Measurements from ENCODE around the gene CRABP1.

Gene CRABP1

DNA sequence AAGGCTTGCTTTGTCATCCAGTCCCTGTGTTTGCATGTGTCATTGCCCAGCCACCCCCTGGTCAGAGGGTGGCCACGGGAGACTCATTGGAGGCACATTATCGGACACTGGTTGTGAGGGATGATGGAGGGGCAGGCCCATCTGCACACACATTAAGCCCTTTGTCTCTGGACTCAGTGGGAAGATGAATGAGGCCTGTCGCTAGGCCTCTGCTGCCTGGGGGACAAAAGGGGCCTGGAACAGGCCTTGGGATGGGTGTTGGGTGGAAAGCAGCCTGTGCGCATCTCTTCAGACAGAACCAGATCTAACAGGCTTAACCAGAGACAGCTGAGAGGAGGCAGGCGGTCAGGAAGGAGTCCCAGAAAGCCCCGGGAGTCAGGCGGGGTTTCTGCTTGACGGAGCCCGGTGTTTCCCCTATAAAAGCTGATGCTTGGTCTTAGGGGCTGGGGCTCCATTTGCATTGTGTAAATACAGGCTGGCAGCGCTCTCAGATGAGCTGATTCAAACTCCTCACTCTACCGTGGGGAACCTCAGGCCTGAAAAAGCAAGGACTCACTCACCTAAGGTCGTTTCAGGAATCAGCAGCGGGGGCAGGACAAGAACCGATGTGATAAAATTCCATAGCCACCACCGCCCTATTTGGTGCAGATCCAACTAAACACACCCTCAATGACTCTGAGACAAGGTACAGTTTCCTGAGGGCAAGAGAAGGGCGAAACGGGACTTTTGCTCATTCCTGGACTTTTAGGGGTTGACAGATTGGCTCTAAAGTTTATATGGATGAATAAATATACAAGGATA, 23.7 kb upstream of the CRABP1 start:
- DNase-seq (ENCODE audit: low read depth in 2 of 2, low spot score in 1 of 2), result no peak

DNA sequence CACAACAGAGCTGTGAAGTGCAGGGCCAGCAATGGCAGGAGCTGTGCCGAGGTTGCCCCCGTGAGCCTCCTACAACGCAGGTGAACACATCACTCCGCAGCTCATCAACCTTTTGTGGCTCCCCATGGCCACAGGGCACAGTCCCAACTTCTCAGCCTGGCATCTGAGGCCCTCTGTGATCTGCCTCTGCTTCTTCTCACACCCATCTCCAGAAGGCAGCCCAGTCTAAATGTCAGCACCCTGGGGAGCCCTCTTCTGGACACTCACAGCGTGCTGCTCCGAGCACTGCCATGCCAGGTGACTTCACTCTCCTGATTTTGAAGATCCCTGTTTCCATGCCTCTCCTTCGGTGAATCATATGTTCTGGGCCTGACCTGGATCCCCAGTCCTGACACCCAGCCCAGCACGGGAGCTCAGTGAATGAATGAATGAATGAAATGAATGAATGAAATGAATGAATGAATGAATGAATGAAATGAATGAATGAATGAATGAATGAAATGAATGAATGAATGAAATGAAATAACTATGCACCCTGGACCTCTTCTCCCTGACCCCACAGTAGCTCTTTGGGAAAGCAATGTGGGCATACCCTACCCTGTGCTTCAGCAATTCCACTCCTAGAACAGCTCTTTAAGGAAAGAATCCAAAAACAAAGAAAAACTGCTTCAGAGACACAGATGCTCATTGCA, 22.9 kb upstream of the CRABP1 start:
- DNase-seq (ENCODE audit: low read depth in 2 of 2, low spot score in 1 of 2), result no peak

DNA sequence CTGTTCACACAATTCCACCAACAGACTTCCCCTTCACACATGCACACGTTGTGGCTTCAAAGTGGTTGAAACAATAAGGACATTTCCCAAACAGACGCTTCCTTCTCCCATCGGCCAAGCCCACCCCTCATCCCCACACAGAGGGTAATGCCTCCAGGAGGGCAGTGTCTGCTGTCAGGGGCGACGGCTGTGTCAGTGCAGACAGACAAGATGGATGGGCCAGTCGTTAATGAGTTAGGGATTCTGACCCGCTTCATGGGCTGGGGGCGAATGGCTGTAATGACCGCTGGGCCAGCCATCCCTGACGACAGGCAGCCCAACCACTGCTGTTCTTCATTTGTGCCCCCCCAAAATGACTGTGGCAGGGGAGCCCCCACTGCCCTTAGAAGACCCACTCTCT, 20.6 kb upstream of the CRABP1 start:
- DNase-seq (ENCODE audit: low read depth in 2 of 2, low spot score in 1 of 2), result no peak

DNA sequence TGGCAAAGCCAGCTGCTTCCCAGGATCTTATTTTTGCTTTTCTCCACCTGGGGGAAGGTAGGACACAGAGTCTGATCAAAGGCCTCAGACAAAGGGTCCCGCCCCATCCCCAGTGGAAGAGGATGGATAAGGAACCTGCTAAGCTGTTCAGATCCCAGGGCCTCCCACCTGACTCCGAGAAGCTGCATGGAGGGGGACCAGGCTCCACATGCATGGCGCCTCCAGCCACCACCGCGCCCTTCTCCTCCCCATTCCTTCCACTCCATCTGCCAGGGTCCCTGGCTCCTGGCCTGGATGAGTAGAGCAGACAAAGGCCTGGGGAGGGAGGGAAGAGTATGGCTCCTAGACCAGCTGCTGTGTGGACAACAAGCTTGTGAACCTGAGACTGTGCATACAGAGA, 20.0 kb upstream of the CRABP1 start:
- no peak for DNase-seq (ENCODE audit: low read depth in 2 of 2, low spot score in 1 of 2)

DNA sequence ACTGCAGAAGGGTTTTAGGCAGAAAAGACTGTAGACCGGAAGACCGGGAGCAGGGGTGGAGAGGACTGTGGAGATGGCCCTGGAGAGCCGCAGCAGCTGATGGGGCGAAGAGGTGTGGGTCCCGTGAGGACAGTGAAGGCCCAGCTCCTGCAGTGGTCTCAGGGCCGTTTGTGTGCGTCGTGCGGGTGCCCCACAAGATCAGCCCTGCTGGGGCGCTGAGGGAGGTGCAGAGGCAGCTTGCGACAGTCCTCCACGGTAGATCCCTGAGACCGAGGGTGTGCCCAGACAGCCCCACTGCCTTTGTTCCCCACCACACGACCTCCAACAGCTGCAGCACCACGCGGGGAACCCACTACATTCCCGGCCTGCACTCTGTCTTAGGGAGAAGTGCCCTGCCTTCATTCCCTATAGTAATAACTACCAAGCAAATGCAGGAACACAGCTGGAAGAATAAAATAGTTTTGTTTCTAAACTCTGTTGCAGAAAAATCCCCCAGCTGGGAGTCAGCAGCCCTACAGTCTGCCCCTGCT, 19.0 kb upstream of the CRABP1 start:
- DNase-seq (ENCODE audit: low read depth in 2 of 2, low spot score in 1 of 2), result no peak

DNA sequence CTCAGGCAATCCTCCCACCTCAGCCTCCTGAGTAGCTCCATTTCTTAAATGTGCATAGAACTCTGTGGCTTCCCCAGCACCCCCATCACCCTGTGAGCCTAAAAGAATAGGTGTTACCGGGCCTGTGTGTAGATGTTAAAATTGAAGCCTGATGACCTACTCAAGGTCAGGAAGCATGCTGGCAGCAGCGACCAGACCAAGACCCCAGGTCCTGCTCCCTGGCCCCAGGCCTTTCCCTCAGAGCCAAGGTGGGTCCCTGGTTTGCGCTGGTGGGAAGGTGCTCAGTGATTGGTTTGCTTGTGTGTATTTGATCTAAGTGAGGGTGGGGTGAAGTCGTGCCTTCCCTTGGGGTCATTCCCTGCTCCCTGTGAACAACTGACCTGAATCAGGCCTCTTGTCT, 18.4 kb upstream of the CRABP1 start:
- DNase-seq (ENCODE audit: low read depth in 2 of 2, low spot score in 1 of 2), result no peak

DNA sequence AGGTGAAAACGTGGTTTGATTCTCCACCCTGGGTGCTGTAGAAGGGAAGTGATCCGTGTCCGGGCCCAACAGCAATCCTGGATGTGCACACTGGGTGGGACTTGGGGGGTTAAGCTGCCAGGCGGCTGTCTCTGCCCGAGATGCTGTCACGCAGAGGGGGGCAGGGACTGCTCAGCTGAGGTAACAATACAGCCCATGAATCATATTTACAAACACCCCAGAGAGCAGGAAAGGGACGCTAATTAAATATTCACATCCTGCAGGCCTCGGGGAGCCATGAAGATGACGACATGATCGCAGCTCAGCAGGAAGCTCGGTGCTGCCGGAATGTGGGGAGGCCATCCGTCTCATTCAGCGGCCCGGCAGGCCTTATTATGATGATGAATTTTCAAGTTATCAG, 17.9 kb upstream of the CRABP1 start:
- DNase-seq (ENCODE audit: low read depth in 2 of 2, low spot score in 1 of 2), result no peak

DNA sequence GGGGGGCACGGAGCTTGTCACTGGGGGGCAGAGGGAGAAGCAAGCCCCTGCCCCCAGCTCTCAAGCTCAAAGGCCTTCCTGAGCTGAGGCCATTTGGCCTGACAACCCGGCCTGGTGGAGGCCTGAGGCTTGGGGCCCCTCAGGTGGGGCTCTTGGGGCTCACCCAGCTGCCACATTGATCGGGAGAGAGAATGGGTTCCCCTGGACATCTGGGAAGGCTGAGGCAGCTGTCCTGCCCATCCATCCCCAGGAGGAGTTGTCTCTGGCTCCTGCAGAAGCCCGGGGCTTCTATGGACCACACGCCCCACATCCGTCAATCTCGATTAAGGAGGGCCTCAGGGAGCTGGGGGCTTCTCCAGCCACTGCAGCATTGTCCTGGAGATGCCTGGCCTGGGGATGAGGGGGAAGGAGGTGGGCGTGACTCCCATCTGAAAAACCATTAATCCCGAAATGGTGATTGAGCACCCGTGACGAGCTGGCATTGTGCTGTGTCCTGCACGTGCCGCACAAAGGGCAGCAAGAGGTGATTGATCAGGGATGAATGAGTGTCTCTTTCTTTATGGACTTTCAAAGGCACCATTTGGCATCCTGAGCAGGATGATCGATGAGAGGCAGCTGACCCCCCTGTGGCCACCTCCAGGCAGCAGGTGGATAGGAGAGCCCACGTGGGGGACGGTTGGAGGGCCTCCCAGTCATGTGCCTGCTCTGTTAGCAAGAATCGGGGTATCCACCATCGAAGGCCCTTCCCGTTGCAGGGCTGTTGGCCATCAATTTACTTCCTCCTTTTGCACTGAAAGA, 17.2 kb upstream of the CRABP1 start:
- DNase-seq (ENCODE audit: low read depth in 2 of 2, low spot score in 1 of 2), result no peak

DNA sequence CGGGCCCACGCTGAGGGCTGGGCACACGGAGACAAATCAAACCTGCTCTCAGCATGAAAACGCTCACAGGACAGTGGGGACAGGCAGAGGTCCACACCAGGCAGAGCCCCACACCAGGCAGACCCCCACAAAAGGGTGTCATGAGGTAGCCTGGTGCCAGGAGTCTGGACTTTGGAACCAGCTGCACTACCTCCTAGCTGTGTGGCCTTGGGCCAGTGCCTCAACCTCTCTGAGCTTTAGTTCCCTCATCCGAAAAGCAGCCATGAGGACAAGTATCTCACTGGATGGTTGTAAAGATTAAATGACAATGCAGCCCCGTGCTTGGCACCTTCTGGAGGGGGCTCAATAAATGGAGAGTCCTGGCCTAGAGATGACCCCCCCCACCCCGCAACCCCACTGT, 16.5 kb upstream of the CRABP1 start:
- DNase-seq (ENCODE audit: low read depth in 2 of 2, low spot score in 1 of 2), result no peak

DNA sequence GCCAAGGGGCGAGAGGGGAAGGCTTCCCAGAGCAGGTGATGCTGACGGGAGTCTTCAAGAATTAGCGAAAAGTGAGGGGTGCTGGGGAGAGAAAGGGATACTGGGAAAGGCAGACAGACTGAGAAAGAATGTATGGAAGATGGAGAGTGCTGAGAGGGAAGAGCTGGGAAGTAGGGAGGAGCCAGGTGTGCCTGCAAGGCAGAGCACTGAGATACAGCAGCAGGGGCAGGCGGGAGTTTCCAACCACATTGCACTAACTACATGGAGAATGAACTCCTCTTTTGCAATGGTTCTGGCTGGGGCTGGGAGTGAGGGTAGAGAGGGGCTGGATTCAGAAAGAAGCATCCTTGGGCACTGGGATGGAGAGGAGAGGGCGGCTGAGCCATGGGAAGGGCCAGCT, 16.0 kb upstream of the CRABP1 start:
- no peak for DNase-seq (ENCODE audit: low read depth in 2 of 2, low spot score in 1 of 2)

DNA sequence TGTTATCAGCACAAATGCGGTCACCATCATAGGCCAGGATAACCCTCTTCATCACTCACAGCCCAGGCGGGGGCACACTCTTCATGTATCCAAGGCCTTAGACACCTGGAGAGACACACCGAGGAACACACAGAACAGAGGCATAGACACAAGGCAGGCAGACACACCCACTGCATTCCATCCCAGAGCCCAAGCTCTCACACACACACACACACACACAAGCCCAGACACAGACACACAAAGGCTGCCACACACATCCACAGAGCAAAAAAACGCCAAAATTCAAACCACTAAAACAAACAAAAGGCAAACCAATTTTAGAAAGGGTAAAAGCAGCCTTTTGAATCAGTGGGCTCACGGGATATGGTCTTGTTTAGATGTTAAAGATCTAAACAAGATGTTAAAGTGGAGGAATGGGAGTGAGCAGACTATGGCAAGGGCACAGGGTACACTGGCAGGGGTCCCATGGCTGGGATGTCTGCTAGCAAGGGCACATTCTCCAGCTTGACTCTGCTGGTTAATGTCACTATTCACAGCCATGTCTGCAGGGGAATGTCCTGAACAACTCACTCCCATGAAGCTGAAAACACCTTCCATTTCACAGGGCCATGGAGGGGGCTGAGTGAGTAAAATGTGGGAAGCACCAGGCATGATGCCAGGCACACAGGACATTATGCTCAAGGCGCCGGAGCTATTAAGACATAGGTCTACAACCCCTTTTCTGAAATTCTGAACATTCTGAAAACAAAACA, 14.9 kb upstream of the CRABP1 start:
- no peak for DNase-seq (ENCODE audit: low read depth in 2 of 2, low spot score in 1 of 2)

DNA sequence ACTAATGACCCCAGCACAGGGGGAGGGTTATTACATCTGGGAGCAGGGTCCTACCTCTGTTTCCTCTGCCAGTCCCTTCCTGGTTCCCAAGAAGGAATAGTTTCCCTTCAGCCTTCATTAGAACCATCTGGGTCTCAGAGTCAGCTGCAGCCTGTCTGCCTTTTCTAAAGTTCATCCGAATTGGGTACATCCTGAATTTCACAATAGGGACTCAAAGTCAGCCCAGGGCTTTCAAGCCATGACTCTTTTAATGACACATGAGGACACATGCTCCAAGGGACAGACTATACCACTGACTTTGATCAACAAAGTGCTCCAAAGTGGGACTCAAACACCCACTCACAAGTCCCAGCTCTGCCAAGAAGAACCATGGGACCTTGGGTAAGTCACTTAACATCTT, 12.7 kb upstream of the CRABP1 start:
- DNase-seq (ENCODE audit: low read depth in 2 of 2, low spot score in 1 of 2), result no peak

DNA sequence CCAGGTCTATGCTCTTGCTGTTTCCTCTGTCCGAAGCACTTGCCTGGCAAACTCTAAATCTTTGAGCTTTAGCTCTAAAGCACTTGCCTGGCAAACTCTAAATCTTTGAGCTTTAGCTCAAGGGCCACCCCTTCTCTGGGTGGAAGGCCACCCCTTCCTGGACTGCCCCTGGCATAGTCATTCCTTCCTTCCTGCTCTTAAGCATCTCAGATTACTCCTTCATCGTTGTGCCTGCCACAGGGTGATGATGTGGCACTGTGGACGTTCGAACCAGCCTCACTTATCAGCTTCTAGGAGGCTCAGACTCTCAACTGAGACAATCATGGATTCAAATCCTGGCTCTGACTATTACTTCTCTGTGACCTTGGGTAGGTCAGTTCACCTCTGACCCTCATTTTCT, 10.5 kb upstream of the CRABP1 start:
- no peak for DNase-seq (ENCODE audit: low read depth in 2 of 2, low spot score in 1 of 2)

DNA sequence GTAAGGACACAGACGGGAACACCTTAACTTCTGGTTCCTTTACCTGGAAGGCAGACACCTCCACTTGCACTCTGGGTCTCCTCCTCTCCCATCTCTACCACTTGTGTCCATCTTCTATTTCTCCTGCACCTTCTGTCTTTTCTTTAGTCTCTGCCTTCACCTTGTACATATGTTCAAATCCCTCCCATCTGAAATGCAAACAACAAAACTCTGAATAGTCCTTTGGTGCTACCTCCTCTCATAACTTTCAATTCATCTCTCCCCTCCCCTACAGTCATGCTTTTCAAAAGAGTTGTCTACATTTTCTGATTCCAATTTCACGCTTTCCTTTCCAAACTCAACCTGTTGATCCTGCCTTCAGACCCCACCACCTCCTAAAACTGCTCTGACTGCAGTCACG, 5.3 kb upstream of the CRABP1 start:
- no peak for DNase-seq (ENCODE audit: low read depth in 2 of 2, low spot score in 1 of 2)

DNA sequence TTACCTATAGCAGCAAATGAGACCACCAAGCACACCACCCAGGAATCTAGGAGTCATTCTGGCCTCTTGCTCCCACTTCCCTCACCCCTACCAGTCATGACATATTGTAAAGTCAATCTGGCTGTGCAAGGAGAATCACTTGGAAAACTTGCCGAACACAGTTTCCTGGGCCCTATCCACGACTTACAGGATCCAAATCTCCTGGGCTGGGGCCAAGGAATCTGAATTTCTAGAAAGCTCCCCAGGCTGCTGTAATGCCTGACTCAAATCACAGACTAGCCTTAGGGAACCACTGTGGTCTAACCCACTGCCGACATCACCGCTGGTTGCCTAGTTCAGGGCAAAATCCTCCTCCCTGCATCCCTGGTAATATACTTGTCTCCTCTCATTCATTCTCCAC, 4.2 kb upstream of the CRABP1 start:
- DNase-seq (ENCODE audit: low read depth in 2 of 2, low spot score in 1 of 2), result no peak

DNA sequence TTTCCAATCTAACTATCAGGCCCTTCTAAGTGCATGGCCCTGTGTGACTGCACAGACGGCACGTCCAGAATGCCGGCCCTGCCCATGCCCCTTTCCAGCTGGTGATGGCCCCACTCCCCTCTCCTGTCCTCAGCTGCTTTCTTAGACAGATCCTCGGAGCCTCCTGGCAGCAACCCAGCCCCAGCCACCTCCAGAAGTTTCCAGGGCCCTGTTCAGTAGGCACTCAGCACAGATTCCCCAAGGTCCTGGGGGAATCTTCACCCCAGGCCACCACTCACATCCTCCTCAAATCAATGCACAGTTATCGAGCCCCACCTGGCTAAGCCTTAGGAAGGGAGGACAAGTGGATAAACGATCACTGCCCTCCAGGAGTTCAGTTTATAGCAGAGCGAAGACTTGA, 1.4 kb upstream of the CRABP1 start:
- no peak for DNase-seq (ENCODE audit: low read depth in 2 of 2, low spot score in 1 of 2)

DNA sequence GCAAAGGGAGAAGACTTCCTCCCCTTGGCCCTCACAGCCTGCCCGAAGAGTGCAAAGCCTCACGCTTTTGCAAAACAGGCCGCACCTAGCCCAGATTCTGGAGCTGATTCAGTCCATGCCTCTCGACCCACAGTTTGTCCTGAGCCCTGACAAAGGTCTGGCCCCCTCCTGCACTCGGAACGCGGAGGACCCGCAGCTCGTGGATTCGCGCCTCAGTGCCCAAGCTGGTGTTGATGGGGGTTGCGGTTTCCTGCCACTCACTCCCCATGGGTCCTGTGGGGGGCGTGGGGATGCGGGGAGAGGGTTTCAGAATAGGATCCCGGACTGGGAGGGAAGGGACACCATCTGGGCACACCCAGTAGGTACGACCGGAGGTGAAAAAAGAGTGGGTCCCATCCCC, 594 bp upstream of the CRABP1 start:
- DNase-seq (ENCODE audit: low read depth in 2 of 2, low spot score in 1 of 2), result no peak

DNA sequence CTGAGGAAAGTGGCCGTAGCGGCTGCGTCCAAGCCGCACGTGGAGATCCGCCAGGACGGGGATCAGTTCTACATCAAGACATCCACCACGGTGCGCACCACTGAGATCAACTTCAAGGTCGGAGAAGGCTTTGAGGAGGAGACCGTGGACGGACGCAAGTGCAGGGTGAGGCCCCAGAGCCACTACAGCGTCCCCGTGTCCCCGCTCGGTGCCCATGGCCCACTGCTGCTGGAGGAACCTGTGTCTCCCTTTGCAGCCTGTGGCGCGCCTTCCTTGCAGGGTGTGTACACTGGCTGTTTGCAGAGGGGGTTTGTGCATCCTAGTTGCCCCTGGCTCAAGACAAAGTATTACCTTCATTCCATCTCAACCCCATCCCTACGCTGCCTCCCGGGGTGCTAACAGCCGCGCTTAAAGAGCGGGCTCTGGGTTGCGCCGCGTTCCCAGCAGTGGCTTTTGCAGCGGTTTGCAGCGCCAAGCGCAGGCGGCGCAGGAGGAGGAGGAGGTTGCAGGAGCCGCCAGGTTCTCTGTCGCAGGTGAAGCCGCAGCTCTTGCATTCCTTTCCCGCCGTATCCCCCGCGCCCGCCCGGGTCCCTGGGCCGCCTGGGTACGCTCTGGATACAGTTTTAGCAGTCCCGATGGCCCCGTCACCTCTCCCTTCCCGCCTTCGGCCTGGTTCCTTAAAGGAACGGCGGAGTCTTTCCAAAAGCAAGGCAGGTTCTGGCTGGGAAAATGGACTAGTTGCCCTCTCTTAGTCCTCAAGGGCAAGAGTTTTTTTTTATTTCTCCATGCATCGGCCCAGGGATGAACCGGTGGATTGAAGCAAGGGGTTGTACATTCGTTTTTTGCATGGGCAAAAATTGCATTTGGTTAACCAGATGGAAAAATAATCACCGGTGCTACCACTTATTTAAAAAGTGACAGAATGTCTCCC, 1.2 kb downstream of the CRABP1 start:
- no peak for DNase-seq (ENCODE audit: low read depth in 2 of 2, low spot score in 1 of 2)

DNA sequence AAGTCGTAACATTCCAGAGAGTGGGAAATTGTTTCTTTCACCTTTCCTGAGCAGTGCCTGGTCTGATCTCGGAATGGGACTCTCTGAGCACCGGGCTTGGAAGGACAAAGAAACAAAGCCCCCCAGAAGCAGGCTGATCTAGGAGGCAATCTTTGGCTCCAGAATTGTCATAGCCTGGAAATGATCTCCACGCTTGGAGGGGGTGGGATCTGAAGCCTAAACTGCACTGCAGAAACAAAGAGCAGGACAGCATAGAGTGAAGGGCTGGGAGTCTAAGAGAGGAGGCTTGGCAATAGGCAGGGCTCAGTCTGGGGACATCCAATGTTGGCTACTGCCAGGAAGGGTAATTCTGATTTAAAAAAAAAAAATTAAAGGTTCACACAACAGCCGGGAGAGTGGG, 1.9 kb downstream of the CRABP1 start:
- DNase-seq (ENCODE audit: low read depth in 2 of 2, low spot score in 1 of 2), result no peak

All from stimulated activated CD8-positive, alpha-beta memory T cell treated with anti-CD3 and anti-CD28 coated beads, Interleukin-4, amount 100 ng/mL, for 4 hours (primary cell).